Tibial nerve (tissue), 4 donors: ENCODE results near the gene RASSF7. TPM values are rescaled to one million over a fixed set of nuclear protein-coding genes. Genes with fewer than 3 reads are reported as not detected.
A peak's percentile ranks its signal among the peaks of the same experiment; 100 is the strongest.

Source experiments
- DNase-seq, 2 donors: peaks; one replicate each; pipeline ENCODE4 v3.0.0-alpha.2; 2019; ENCODE audit warnings: low spot score in 2 of 2
- H3K27ac ChIP-seq, 4 donors: fragments of 200-600 bp; sonication (generic) in 3 of 4; one replicate each; pipeline ENCODE4 v1.5.1; 2017 to 2019; ENCODE audit warnings: mild to moderate bottlenecking in 1 of 4
- H3K27me3 ChIP-seq, 2 donors: fragments of 200-600 bp; sonication (generic) in 1 of 2; one replicate each; pipeline versions ENCODE4 v1.5.1 to v1.6.0; 2017 to 2019
- H3K36me3 ChIP-seq, 3 donors: fragments of 200-600 bp; sonication (generic); one replicate each; pipeline ENCODE4 v1.5.1; 2018 to 2019
- H3K4me1 ChIP-seq, 4 donors: fragments of 200-600 bp; sonication (generic) in 3 of 4; one replicate each; pipeline ENCODE4 v1.5.1; 2017 to 2019
- H3K4me3 ChIP-seq, 4 donors: fragments of 200-600 bp; sonication (generic) in 3 of 4; one replicate each; pipeline ENCODE4 v1.5.1; 2017 to 2019; ENCODE audit warnings: mild to moderate bottlenecking in 1 of 4, moderate library complexity in 1 of 4
- H3K9me3 ChIP-seq, 4 donors: fragments of 200-600 bp; sonication (generic) in 3 of 4; one replicate each; pipeline ENCODE4 v1.5.1; 2017 to 2019
- EP300 ChIP-seq, 2 donors: sonication (generic); formaldehyde crosslinking; IDR thresholded peaks; one replicate each; pipeline ENCODE4 v1.6.1; 2017; ENCODE audit warnings: antibody characterized with exemption in 2 of 2, mild to moderate bottlenecking in 1 of 2
- POLR2A ChIP-seq, 2 donors: fragments of 450-650 bp; IDR thresholded peaks; one replicate each; pipeline ENCODE4 v1.6.1; 2017; ENCODE audit warnings: antibody characterized with exemption in 2 of 2, mild to moderate bottlenecking in 2 of 2, moderate library complexity in 2 of 2
- WGBS, 2 donors: methylation state at CpG; one replicate each; pipeline ENCODE4 v1.1.5; 2018; 5-methylcytosine and 5-hydroxymethylcytosine counted together
- total RNA-seq, 4 donors: library from RNA; depleted of rRNA; stranded (reverse); fragments of >200 nt; gene quantifications; one replicate each; pipeline ENCODE4 v1.1.0, GENCODE V29; 2016
- TF ChIP-seq, protein P1 (sequence below), 5 experiments: fragments of 200-600 bp in 3 of 5; fragments of 450-650 bp in 2 of 5; sonication (generic) in 3 of 5; IDR thresholded peaks; one replicate each; pipeline ENCODE4 v1.5.1; 2016 to 2019; ENCODE audit warnings: antibody characterized with exemption in 5 of 5, mild to moderate bottlenecking in 3 of 5, moderate library complexity in 2 of 5

RASSF7 gene
- total RNA-seq, 4 donors from 2014 or later: 21.0 to 25.6 (median 23.1) TPM

DNA sequence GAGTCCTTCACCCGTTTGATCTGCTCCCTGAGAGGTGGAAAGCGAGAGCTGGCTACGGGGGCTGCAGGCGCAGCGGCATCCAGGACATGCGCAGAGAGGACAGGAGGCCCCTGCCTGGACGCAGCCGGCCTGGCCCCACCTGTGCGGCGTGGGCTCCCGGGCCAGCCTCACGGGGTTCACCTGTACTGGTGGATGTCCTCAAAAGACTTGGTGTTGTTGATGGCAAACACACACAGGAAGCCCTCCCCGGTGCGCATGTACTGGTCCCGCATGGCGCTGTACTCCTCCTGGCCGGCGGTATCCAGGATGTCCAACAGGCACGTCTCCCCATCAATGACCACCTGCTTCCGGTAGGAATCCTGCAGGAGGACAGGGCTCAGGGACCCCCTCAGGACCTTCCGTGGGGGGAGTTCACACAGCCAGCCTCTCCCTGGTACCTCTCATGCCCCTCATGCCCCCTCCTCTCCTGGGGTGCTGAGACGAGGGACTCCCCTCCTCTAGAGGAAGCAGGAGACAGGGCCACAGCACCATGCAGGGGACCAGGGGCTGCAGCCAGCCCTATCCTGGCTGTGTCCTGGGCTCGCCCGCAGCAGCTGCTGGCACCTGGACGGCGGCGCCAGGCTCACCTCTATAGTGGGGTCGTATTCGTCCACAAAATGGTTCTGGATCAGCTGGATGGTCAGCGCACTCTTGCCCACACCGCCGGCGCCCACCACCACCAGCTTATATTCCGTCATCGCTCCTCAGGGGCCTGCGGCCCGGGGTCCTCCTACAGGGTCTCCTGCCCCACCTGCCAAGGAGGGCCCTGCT, 27.0 kb upstream of the RASSF7 start:
- peaks cover 0 to 46% (median 31%) of the 10 kb centered on the region in 4 donors for H3K4me1 ChIP-seq
- no peaks in the 10 kb centered on the region for H3K9me3 ChIP-seq
- TF ChIP-seq EP300 (IDR thresholded peaks at IDR 0.05): no peak
- no peak for TF ChIP-seq POLR2A (IDR thresholded peaks at IDR 0.05)
- TF ChIP-seq, protein P1, sequence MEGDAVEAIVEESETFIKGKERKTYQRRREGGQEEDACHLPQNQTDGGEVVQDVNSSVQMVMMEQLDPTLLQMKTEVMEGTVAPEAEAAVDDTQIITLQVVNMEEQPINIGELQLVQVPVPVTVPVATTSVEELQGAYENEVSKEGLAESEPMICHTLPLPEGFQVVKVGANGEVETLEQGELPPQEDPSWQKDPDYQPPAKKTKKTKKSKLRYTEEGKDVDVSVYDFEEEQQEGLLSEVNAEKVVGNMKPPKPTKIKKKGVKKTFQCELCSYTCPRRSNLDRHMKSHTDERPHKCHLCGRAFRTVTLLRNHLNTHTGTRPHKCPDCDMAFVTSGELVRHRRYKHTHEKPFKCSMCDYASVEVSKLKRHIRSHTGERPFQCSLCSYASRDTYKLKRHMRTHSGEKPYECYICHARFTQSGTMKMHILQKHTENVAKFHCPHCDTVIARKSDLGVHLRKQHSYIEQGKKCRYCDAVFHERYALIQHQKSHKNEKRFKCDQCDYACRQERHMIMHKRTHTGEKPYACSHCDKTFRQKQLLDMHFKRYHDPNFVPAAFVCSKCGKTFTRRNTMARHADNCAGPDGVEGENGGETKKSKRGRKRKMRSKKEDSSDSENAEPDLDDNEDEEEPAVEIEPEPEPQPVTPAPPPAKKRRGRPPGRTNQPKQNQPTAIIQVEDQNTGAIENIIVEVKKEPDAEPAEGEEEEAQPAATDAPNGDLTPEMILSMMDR (IDR thresholded peaks at IDR 0.05): no peak
- peak overlapping the region in 1 of 4 donors; percentile 83 for H3K27ac ChIP-seq
- WGBS, 2 donors: 91 to 94% methylated on average over 19 to 37 of the region's 37 CpGs
- H3K27me3 ChIP-seq: no peaks in the 10 kb centered on the region
- peaks cover 0 to 42% (median 0%) of the 10 kb centered on the region in 3 donors for H3K36me3 ChIP-seq
- H3K4me3 ChIP-seq: peak overlapping the region in 3 of 4 donors; percentile 72 to 93 (median 74)
- DNase-seq: no peak

GRCh38 chr11:534396-535209, 26.2 kb upstream of the RASSF7 start:
- DNase-seq: no peak
- TF ChIP-seq POLR2A (IDR thresholded peaks at IDR 0.05) (no peak), EP300 (IDR thresholded peaks at IDR 0.05) (no peak)
- TF ChIP-seq, protein P1 (IDR thresholded peaks at IDR 0.05): no peak
- Histone ChIP-seq H3K36me3 (peaks cover 0 to 39% (median 0%) of the 10 kb centered on the region in 3 donors), H3K4me1 (peaks cover 0 to 46% (median 31%) of the 10 kb centered on the region in 4 donors), H3K4me3 (peak overlapping the region; percentile 51 to 93 (median 73)), H3K27ac (peak overlapping the region in 3 of 4 donors; percentile 50 to 83 (median 78)), H3K27me3 (no peaks in the 10 kb centered on the region), H3K9me3 (no peaks in the 10 kb centered on the region)
- 4 to 6% methylated on average over 26 to 35 of the region's 66 CpGs for WGBS, 2 donors

DNA sequence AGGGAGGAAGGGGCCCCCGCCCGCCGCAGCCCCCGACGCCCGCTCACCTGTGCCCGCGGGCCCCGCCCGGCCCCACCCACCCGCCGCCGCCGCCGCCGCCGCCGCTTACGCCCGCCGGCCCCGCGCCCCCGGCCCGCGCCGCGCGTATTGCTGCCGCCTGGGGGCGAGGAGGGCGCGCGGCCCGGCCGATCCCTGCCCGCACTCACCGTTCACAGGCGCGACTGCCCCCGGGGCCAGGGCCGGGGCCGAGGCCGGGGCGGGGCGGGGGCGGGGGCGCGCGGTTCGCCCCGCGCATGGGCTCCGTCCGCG, 25.6 kb upstream of the RASSF7 start:
- Histone ChIP-seq H3K4me3 (peak overlapping the region in 3 of 4 donors; percentile 51 to 93 (median 74)), H3K9me3 (no peaks in the 10 kb centered on the region), H3K27me3 (no peaks in the 10 kb centered on the region), H3K36me3 (peaks cover 0 to 34% (median 0%) of the 10 kb centered on the region in 3 donors), H3K4me1 (peaks cover 0 to 46% (median 31%) of the 10 kb centered on the region in 4 donors), H3K27ac (peak overlapping the region in 2 of 4 donors; percentile 78 to 83)
- TF ChIP-seq EP300 (IDR thresholded peaks at IDR 0.05) (no peak), POLR2A (IDR thresholded peaks at IDR 0.05) (no peak)
- TF ChIP-seq, protein P1 (IDR thresholded peaks at IDR 0.05): no peak
- no peak for DNase-seq
- WGBS, 2 donors: no CpG with 5 or more reads among the region's 56 CpGs

GRCh38 chr11:535519-536454, 25.0 kb upstream of the RASSF7 start, which contains the start of gene HRAS:
Gene HRAS, minus strand, starts transcription at chr11:535576.
- Histone ChIP-seq H3K36me3 (peaks cover 0 to 33% (median 0%) of the 10 kb centered on the region in 3 donors), H3K9me3 (no peaks in the 10 kb centered on the region), H3K4me1 (peaks cover 0 to 46% (median 31%) of the 10 kb centered on the region in 4 donors), H3K27ac (peak within 1 kb of the TSS; percentile 51 to 92 (median 89)), H3K4me3 (peak within 1 kb of the TSS; percentile 51 to 98 (median 73)), H3K27me3 (no peaks in the 10 kb centered on the region)
- peak; percentile 89 to 90 for DNase-seq
- WGBS, 2 donors: 4 to 8% methylated on average over 22 to 78 of the region's 97 CpGs
- TF ChIP-seq POLR2A (IDR thresholded peaks at IDR 0.05) (peak; percentile 24 to 75), EP300 (IDR thresholded peaks at IDR 0.05) (peak in 1 of 2 donors; percentile 75)
- TF ChIP-seq, protein P1 (IDR thresholded peaks at IDR 0.05): peak in 2 of 5 experiments; percentile 2 to 12
